ENCODE data around the gene SYNE1. TPM values are rescaled to one million over a fixed set of nuclear protein-coding genes. Genes with fewer than 3 reads are reported as not detected.
"Not testable (repeated sequence)": the region's sequence is repeated elsewhere in the genome, so short reads cannot be mapped to it uniquely, and the experiment has no call there.

SYNE1 gene
- total and polyA plus RNA-seq, 4 donors, result 10.2 to 105 (median 24.5) TPM

GRCh38 chr6:152496731-152497130, 140.4 kb downstream of the SYNE1 start:
- Histone ChIP-seq H3K27me3 (ENCODE audit: control insufficient read depth in 4 of 4, insufficient read depth in 4 of 4, low read length in 3 of 4) (no peaks in the 10 kb centered on the region), H3K4me3 (ENCODE audit: low read depth in 1 of 3, low read length in 3 of 3) (no peak overlapping the region), H3K36me3 (ENCODE audit: control insufficient read depth in 4 of 4, insufficient read depth in 3 of 4, low read depth in 1 of 4, low read length in 3 of 4) (no peaks in the 10 kb centered on the region), H3K4me1 (ENCODE audit: control insufficient read depth in 4 of 4, insufficient read depth in 4 of 4, low read length in 3 of 4) (no peaks in the 10 kb centered on the region), H3K27ac (ENCODE audit: low read depth in 1 of 2, low read length in 2 of 2) (no peak overlapping the region), H3K9ac (ENCODE audit: low read depth in 1 of 2, low read length in 2 of 2) (no peak overlapping the region), H3K9me3 (ENCODE audit: control insufficient read depth in 4 of 4, low read length in 3 of 4) (no peaks in the 10 kb centered on the region)
- WGBS, result 76% methylated on average over 5 of the region's 5 CpGs
- DNase-seq (ENCODE audit: low spot score), result no peak
- TF ChIP-seq TAF1 (conservative IDR thresholded peaks at IDR 0.05) (no peak), MAX (IDR thresholded peaks at IDR 0.05) (no peak), RAD21 (IDR thresholded peaks at IDR 0.05) (no peak), NR2F2 (IDR thresholded peaks at IDR 0.05) (no peak), JUND (IDR thresholded peaks at IDR 0.05) (no peak), FOXA1 (IDR thresholded peaks at IDR 0.05) (no peak)

- not testable (repeated sequence) for H3K27me3 ChIP-seq (ENCODE audit: control insufficient read depth in 4 of 4, insufficient read depth in 4 of 4, low read length in 3 of 4); H3K9me3 ChIP-seq (ENCODE audit: control insufficient read depth in 4 of 4, low read length in 3 of 4); H3K27ac ChIP-seq (ENCODE audit: low read depth in 1 of 2, low read length in 2 of 2); H3K4me1 ChIP-seq (ENCODE audit: control insufficient read depth in 4 of 4, insufficient read depth in 4 of 4, low read length in 3 of 4); H3K9ac ChIP-seq (ENCODE audit: low read depth in 1 of 2, low read length in 2 of 2); DNase-seq (ENCODE audit: low spot score); H3K4me3 ChIP-seq (ENCODE audit: low read depth in 1 of 3, low read length in 3 of 3); H3K36me3 ChIP-seq (ENCODE audit: control insufficient read depth in 4 of 4, insufficient read depth in 3 of 4, low read depth in 1 of 4, low read length in 3 of 4)
- 85% methylated on average over 6 of the region's 6 CpGs for WGBS
Measured at GRCh38 chr6:152495456-152495855, 141.7 kb downstream of the SYNE1 start.

- H3K9ac ChIP-seq (ENCODE audit: low read depth in 1 of 2, low read length in 2 of 2); H3K27me3 ChIP-seq (ENCODE audit: control insufficient read depth in 4 of 4, insufficient read depth in 4 of 4, low read length in 3 of 4); DNase-seq (ENCODE audit: low spot score); H3K36me3 ChIP-seq (ENCODE audit: control insufficient read depth in 4 of 4, insufficient read depth in 3 of 4, low read depth in 1 of 4, low read length in 3 of 4); H3K4me1 ChIP-seq (ENCODE audit: control insufficient read depth in 4 of 4, insufficient read depth in 4 of 4, low read length in 3 of 4); H3K4me3 ChIP-seq (ENCODE audit: low read depth in 1 of 3, low read length in 3 of 3); H3K27ac ChIP-seq (ENCODE audit: low read depth in 1 of 2, low read length in 2 of 2); H3K9me3 ChIP-seq (ENCODE audit: control insufficient read depth in 4 of 4, low read length in 3 of 4): not testable (repeated sequence)
- WGBS, result 94% methylated on average over 3 of the region's 3 CpGs
Measured at GRCh38 chr6:152492281-152492680, 144.9 kb downstream of the SYNE1 start.

- WGBS, result 82% methylated on average over 2 of the region's 2 CpGs
- H3K27ac ChIP-seq (ENCODE audit: low read depth in 1 of 2, low read length in 2 of 2), result not testable (repeated sequence)
Measured at GRCh38 chr6:152491501-152491900, 145.7 kb downstream of the SYNE1 start.

GRCh38 chr6:152490971-152491378, 146.2 kb downstream of the SYNE1 start:
- H3K4me3 ChIP-seq (ENCODE audit: low read depth in 1 of 3, low read length in 3 of 3); H3K36me3 ChIP-seq (ENCODE audit: control insufficient read depth in 4 of 4, insufficient read depth in 3 of 4, low read depth in 1 of 4, low read length in 3 of 4); H3K27ac ChIP-seq (ENCODE audit: low read depth in 1 of 2, low read length in 2 of 2); H3K4me1 ChIP-seq (ENCODE audit: control insufficient read depth in 4 of 4, insufficient read depth in 4 of 4, low read length in 3 of 4); DNase-seq (ENCODE audit: low spot score); H3K9me3 ChIP-seq (ENCODE audit: control insufficient read depth in 4 of 4, low read length in 3 of 4); H3K27me3 ChIP-seq (ENCODE audit: control insufficient read depth in 4 of 4, insufficient read depth in 4 of 4, low read length in 3 of 4); H3K9ac ChIP-seq (ENCODE audit: low read depth in 1 of 2, low read length in 2 of 2): not testable (repeated sequence)
- 76% methylated on average over 5 of the region's 5 CpGs for WGBS

More at GRCh38 chr6:152491501-152491900, 145.7 kb downstream of the SYNE1 start:
- DNase-seq (ENCODE audit: low spot score); H3K4me1 ChIP-seq (ENCODE audit: control insufficient read depth in 4 of 4, insufficient read depth in 4 of 4, low read length in 3 of 4); H3K9me3 ChIP-seq (ENCODE audit: control insufficient read depth in 4 of 4, low read length in 3 of 4); H3K27me3 ChIP-seq (ENCODE audit: control insufficient read depth in 4 of 4, insufficient read depth in 4 of 4, low read length in 3 of 4); H3K4me3 ChIP-seq (ENCODE audit: low read depth in 1 of 3, low read length in 3 of 3); H3K9ac ChIP-seq (ENCODE audit: low read depth in 1 of 2, low read length in 2 of 2); H3K36me3 ChIP-seq (ENCODE audit: control insufficient read depth in 4 of 4, insufficient read depth in 3 of 4, low read depth in 1 of 4, low read length in 3 of 4): not testable (repeated sequence)
